Effector CD8-positive, alpha-beta T cell (primary cell): Measurements from ENCODE around the gene CLCA2.

Experiments used
- DNase-seq: peaks from one replicate; lab custom pipeline; 2025; lab: John Stamatoyannopoulos, UW
- total RNA-seq, 4 experiments: gene quantifications; one replicate each; lab custom pipeline; 2026; lab: John Stamatoyannopoulos, UW

Gene CLCA2
- 0 reads per million in 4 experiments for total RNA-seq

- no peak for DNase-seq
Measured at GRCh38 chr1:86423873-86424272, at the start of gene CLCA2. TSS of gene CLCA2 (plus strand) at chr1:86424171. CDS start at chr1:86424248, 77 bp downstream.

- DNase-seq, result no peak
Measured at GRCh38 chr1:86375688-86376087, 48.3 kb upstream of the CLCA2 start.

- no peak for DNase-seq
Measured at GRCh38 chr1:86377341-86377740, 46.6 kb upstream of the CLCA2 start.

- DNase-seq, result no peak
Measured at GRCh38 chr1:86378813-86379212, 45.2 kb upstream of the CLCA2 start.

GRCh38 chr1:86380257-86380861 lies 43.6 kb upstream of the CLCA2 start:
- no peak for DNase-seq

- DNase-seq, result no peak
Measured at GRCh38 chr1:86381223-86381622, 42.7 kb upstream of the CLCA2 start.

- no peak for DNase-seq
Measured at GRCh38 chr1:86382878-86383277, 41.1 kb upstream of the CLCA2 start.

- no peak for DNase-seq
Measured at GRCh38 chr1:86387916-86388627, 35.9 kb upstream of the CLCA2 start.

- DNase-seq, result no peak
Measured at GRCh38 chr1:86388777-86389176, 35.2 kb upstream of the CLCA2 start.

- DNase-seq, result no peak
Measured at GRCh38 chr1:86389307-86389706, 34.7 kb upstream of the CLCA2 start.

- DNase-seq, result no peak
Measured at GRCh38 chr1:86394416-86394815, 29.6 kb upstream of the CLCA2 start.

- peak; percentile 83 for DNase-seq
Measured at GRCh38 chr1:86395751-86396497, 28.0 kb upstream of the CLCA2 start, which contains the start of gene ODF2L. TSS of gene ODF2L (minus strand) at chr1:86396323. CDS start at chr1:86387027, 9,296 bp downstream.

- no peak for DNase-seq
Measured at GRCh38 chr1:86396498-86396890, 27.5 kb upstream of the CLCA2 start.

GRCh38 chr1:86409416-86410021 lies 14.5 kb upstream of the CLCA2 start:
- DNase-seq, result no peak

- DNase-seq, result no peak
Measured at GRCh38 chr1:86410879-86411278, 13.1 kb upstream of the CLCA2 start.

- no peak for DNase-seq
Measured at GRCh38 chr1:86416343-86416742, 7.6 kb upstream of the CLCA2 start.

GRCh38 chr1:86419277-86419903 lies 4.6 kb upstream of the CLCA2 start:
- no peak for DNase-seq

GRCh38 chr1:86421601-86422280 lies 2.2 kb upstream of the CLCA2 start:
- no peak for DNase-seq

GRCh38 chr1:86423473-86423872 lies 498 bp upstream of the CLCA2 start:
- DNase-seq, result no peak

- no peak for DNase-seq
Measured at GRCh38 chr1:86429122-86429725, 5.3 kb downstream of the CLCA2 start.

- no peak for DNase-seq
Measured at GRCh38 chr1:86429835-86430234, 5.9 kb downstream of the CLCA2 start.
